ENCODE measurements around the gene TMEM151A.

TMEM151A gene

GRCh38 chr11:66283461-66284105 lies 8.1 kb upstream of the TMEM151A start:
- no peak for DNase-seq

DNA sequence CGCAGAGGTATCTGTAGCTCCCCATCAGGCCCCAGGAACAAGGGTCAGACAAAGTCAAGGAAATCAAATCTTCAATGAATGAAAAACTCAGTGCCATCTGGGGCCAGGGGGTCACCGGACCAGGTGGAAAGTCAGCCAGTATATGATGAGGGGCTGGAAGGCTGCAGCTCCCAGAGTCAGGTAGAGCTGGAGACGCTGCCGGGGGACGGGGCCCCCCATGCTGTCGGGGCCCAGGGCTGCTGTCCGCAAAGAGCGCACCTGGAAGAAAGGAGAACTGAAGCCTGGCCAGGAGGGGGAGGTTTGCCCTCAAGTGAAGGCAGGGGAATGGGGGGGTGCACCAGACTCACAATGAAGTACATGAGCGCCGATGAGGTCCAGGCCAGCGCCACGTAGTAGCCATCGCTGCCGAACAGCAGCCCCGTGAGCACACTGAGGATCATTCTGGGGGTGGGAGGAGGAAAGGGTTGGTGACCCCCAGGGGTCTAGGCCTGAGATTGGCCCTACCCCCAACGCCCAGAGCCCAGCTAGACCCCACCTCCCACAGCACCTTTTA lies 7.1 kb upstream of the TMEM151A start:
- no peak for DNase-seq

DNA sequence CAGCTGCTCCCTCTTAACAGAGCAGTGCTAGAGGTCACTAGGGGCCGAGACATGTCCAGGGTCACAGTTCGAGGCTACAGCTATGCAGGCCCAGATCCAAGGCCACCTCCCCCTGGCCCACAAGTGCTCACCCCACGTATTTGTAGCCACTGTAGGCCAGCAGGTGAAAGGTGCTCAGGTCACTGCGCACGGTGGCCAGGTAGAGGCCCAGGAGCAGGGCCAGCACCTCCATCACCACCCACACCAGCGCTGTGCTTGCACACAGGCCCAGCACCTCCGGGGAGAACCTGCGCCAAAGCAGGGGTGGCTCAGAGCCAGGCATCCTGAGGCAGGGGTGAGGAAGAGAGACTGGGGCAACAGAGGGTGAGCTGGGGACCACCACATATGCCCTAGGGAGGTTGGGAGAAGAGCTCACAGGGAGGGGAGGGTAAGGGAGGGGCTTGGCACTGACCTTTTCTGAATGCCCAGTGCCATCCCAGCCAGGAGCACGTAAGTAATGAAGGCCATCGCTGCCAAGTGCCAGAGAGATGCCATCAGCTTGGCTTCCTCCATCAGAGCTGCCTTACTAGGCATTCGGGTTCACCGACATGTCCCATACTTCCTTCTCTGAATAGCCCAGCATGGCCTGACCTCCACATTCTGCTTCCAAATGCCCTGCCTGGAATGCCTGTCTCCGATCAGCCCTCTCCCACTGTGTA lies 6.3 kb upstream of the TMEM151A start:
- DNase-seq = no peak

GRCh38 chr11:66286699-66287098 lies 5.0 kb upstream of the TMEM151A start:
- no peak for DNase-seq

- DNase-seq = peak; percentile 34 to 63
Observed at GRCh38 chr11:66287211-66287888, 4.3 kb upstream of the TMEM151A start.

DNA sequence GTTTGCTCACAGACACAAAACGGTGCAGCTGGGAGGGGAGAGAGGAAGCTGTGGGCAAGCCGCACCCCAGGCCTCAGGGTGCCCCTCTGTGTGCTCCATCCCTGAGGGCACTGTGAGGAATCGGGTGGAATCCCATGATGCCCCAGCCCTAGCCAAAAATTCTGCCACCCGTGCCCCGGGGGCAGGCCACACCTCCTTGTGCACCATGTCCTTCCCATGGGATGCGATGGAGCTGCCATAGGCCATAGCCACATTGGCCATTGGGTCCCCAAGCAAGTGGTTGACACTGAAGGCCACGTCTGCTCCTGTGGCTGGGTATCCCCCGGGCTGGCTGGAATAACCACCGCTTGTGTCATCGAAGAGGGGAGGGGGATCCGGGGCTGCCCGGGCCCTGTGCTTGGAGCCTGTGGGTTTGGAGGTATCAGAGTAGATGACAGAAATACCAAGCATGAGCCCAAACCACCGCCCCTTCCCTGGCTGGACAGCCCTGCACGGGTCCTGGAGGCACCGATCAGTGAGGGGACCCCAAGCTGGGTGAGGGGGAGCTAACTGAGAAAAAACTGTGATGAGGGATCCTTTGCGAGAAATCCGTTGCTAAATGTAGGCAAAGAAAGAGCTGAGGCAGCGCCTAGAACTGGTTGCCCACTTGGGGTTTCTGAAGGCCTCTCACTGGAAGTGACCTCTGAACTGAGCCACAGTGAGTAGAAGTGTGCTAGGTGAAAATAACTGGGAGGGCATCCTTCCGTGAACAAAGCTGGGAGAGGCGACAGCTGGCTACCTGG lies 3.6 kb upstream of the TMEM151A start:
- peak in 1 of 2 experiments; percentile 5 for DNase-seq

DNA sequence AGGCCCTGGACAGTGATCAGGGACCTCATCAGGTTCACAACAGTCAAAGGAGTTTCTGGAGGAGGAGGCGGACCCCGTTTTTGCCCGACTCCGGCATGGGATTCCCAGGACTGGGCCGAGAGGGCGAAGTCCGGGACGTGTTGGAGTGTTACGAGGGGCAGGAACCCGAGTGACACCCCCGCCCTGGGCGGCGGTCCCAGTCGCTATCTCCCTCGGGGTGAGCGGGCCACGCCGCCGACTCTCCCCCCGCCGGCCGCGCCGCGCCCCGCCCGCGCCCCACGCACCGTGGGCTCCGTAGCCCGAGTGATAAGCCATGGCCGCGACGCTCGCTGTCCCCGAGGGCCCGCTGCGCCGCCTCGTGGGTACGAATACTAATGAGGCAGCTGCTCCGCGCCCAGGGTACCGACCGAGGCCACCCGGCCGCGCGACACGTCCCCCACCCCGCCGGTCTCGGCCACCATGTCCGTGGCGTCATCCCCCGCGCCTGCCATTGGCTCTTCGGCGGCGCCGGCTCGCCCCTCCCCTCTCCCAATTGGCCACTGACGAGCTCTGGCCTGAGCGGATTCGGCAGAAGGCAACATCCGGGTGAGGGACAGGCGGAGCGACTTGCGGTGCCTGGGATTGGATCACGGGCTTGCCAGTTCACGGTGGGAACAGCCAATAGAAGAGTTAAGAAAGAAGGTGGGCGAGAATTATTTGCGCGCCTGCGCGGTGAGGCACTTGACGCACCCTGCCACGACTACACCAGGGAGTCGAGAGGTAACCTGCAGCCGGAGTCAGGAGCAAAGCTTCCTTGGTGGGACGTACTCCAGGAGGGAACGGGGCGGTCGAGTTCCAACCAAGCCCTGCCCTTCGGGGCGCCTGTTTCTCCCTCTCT lies 2.8 kb upstream of the TMEM151A start, which contains the start of gene YIF1A:
Gene YIF1A (minus strand): TSS at position 473 of the 877 bp plus-strand sequence. CDS start 158 bp downstream, at position 315.
- peak; percentile 96 for DNase-seq

DNA sequence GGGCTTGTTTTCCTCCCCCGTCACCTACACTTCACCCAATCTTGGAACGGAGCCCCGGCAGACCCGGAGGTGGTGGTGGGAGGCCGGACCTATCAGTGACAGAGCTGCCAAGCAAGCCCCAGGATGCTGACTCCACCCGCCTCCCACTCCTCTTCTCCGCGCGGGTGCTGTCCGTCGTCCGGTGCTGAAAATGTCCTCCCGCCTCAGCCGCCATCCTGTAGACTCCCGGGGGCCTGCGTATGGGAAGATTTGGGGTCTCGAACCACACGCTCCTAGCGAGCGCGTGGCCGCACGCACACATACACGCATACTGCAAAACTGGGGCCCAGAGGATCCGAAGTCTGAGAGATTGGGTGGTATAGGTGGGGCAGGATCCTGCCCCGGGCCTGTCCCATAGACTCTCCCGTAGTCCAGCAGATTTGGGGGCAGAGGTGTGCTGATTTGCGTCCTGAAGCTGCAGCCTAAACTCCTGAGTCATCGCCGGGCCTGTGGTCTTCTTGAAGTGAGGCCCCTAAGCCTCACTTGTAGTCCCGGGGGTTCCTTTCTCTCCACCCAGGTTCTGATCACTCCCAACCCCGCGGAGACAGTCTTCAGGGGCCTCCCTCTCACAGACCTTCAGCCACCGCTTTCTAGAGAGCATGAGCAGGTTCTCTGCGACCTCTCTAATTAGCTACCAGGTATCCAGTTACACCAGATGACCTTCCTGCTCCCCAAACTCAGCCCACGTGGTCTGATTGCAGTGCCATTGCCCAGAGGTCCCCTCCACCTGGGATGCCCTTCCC lies 2.0 kb upstream of the TMEM151A start:
- peak; percentile 52 to 56 for DNase-seq

DNA sequence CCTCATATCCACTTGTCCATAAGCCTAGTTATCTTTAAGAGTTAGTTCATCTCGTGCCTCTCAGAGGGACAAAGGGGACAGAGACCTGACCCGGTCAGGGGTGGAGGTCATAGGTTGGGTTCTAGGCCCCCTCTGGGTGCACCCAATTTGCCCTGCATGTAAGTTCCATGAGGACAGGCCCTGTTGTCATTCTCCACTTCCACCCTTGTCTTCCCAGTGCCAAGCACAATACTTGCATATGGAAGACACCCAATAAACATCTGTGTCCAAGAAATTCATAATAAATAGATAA lies 1.4 kb upstream of the TMEM151A start:
- no peak for DNase-seq

DNA sequence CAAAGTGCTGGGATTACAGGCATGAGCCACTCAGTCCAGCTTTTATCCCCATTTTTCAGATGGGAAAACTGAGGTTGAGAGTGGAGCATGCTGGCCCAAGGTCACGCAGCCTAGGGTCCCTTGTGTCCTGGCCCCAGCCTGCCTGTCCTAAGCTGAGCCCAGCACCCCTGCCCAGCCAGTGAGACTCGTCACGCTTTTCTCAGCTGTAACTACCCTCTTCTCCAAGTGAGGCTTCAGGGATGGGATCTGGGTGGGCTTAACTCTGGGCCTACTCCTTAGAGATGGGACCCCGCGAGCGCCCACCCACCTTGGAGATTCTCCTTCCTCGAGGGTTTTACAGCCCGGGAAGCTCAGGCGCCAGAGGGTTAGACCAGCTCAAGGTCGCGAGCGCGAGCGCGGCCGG lies 390 bp upstream of the TMEM151A start:
- no peak for DNase-seq

GRCh38 chr11:66292543-66293332 lies 1.0 kb downstream of the TMEM151A start:
- no peak for DNase-seq

GRCh38 chr11:66293352-66293751 lies 1.7 kb downstream of the TMEM151A start:
- DNase-seq = no peak

DNA sequence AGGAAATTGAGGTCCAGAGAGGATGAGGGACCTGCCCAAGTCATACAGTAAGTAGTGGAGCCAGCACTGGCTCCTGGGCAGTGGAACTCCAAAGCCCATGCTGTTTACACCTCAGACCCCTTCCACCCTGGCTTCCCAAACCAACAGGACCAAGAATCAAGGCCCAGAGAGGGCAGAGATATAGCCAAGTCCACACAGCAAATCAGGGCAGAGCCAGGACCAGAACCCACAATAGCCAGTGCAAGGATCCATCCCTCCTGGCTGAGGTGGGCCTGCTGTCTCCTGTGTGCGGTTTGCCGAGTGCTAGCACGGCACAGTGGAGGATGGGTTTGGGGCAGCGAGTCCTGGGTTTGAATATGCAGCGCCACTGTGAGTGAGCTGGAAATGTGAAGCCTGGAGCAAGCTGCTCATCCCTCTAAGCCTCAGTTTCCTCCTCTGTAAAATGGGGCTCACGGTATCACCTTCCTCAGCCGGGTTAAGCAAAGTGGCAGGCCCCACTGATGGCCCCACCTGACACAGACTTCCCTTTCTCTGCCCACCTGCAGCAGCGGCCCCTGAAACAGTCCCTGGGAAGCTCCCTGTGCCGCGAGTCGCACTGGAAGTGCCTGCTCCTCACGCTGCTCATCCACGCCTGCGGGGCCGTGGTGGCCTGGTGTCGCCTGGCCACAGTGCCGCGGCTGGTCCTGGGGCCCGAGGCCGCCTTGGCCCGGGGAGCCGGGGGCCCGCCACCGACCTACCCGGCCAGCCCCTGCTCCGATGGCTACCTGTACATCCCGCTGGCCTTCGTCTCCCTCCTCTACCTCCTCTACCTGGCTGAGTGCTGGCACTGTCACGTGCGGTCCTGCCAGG lies 2.3 kb downstream of the TMEM151A start:
- DNase-seq = no peak

DNA sequence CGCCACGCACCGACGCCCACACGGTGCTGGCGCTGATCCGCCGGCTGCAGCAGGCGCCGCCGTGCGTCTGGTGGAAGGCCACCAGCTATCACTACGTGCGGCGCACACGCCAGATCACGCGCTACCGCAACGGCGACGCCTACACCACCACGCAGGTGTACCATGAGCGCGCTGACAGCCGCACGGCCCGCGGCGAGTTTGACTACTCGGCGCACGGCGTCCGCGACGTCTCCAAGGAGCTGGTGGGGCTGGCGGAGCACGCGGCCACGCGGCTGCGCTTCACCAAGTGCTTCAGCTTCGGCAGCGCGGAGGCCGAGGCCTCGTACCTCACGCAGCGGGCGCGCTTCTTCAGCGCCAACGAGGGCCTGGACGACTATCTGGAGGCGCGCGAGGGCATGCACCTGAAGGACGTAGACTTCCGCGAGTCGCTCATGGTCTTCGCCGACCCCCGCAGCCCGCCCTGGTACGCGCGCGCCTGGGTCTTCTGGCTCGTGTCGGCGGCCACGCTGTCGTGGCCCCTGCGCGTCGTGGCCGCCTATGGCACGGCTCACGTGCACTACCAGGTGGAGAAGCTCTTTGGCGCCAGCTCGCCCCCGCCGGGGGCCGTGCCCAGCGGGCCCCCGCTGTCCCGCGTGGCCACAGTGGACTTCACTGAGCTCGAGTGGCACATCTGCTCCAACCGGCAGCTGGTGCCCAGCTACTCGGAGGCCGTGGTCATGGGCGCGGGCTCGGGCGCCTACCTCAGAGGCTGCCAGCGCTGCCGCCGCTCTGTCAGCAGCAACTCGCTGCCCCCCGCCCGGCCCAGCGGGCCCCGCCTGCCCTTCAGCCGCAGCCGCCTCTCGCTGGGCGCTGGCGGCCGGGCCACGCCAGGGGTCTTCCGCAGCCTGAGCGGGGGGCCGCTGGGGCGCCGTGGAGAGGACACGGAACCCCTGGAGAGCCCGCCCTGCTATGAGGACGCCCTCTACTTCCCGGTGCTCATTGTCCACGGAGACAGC lies 3.2 kb downstream of the TMEM151A start:
- no peak for DNase-seq

- DNase-seq = no peak
Observed at GRCh38 chr11:66297610-66298009, 5.9 kb downstream of the TMEM151A start.

DNA sequence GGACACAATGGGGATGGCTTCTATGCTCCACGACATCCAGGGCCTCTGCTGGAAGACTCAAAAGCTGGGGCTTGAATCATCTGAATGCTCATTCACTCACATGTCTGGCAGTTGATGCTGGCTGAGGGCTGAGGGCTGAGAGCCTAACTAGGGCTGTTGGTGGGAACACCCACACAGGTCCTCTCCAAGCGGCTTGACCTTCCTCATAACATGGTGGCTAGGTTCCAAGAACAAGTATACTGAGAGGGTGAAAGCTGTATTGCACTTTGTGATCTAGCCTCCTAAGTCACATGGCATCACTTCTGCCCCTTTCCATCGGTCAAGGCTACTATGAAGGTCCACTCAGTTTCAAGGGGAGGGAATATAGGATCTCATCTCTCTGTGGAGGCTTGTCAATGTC lies 7.5 kb downstream of the TMEM151A start:
- no peak for DNase-seq

GRCh38 chr11:66302656-66303055 lies 11.0 kb downstream of the TMEM151A start:
- no peak for DNase-seq

DNA sequence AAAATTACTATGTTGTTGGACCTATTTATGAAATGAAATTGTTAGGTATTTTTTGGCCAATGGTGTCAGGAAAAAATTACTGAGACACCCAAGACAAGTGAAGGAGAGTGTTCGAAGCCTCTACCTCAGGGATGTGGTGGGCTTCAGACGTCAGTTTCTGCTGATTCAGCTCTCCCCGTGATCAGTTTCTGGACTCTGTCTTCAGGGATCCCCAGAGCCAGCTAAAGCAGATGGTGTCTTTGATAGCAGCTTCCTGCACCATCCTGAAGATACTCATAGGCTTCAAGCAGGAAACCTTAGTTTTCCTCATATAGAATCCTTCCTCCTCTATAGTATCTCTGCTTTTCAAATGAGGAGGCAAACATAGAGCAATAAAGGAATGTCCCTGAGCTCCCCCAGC lies 17.8 kb downstream of the TMEM151A start:
- DNase-seq = no peak

Data from AML-193 (cell line).